ENCODE results near the gene DAPK2. TPM values are rescaled to one million over a fixed set of nuclear protein-coding genes. Genes with fewer than 3 reads are reported as not detected.

Gene DAPK2
- total and polyA plus RNA-seq, 2 of the 13 experiments (the other 11 are each of a cell fraction or from before 2014, with no cell fraction given): 0.33 to 0.63 TPM

GRCh38 chr15:64050281-64051092, 4.2 kb upstream of the DAPK2 start:
- no peak overlapping the region for H3K9ac ChIP-seq (ENCODE audit: insufficient read depth, low read depth, low read length)
- ChIA-PET POLR2A (interaction anchor here (1.0 kb wide), 1 partner anchor 43 kb away, joined by 4 read pairs; the partner anchor contains the start of gene CIAO2A), CTCF (ENCODE audit: low intra/inter-chr PET ratio, low total read pairs) (no interaction called here)
- H3K9me3 ChIP-seq (ENCODE audit: low read length): no peaks in the 10 kb centered on the region
- H3K4me2 ChIP-seq (ENCODE audit: low read depth, low read length): peak overlapping the region; percentile 21; the same call in 1 of the 2 replicates
- ATAC-seq (no peak), DNase-seq (ENCODE audit: low spot score) (peak; percentile 46), FAIRE-seq (no peak)
- no peaks in the 10 kb centered on the region for H3K36me3 ChIP-seq (replicated peaks in 1 of 2; ENCODE audit: control insufficient read depth in 1 of 2, insufficient read depth in 2 of 2, low read length in 2 of 2)
- H4K20me1 ChIP-seq (ENCODE audit: insufficient read depth, low read length): no peaks in the 10 kb centered on the region
- H3K79me2 ChIP-seq (ENCODE audit: insufficient read depth, low read length): no peaks in the 10 kb centered on the region
- no peak overlapping the region for H3K27ac ChIP-seq (ENCODE audit: extremely low read length, insufficient read depth, low read length)
- no peak overlapping the region for H2AFZ ChIP-seq (ENCODE audit: low read length)
- peaks cover 2 to 26% of the 10 kb centered on the region in 2 experiments; a peak in 4 of 5 replicates for H3K27me3 ChIP-seq (ENCODE audit: control insufficient read depth in 1 of 2, insufficient read depth in 2 of 2, low read length in 2 of 2)
- 13% methylated on average over 6 of the region's 8 CpGs for WGBS (ENCODE audit: low lambda C conversion rate)
- H3K4me3 ChIP-seq (replicated peaks in 1 of 3; ENCODE audit: insufficient read depth in 1 of 3, low read depth in 2 of 3, low read length in 3 of 3): no peak overlapping the region
- no TSS peak for BruUV-seq (replicated peaks)
- H3K4me1 ChIP-seq (ENCODE audit: insufficient read depth, low read length): peaks cover 45% of the 10 kb centered on the region
- in situ Hi-C loops (cut with HindIII; ENCODE audit: extremely low pct_ligation_motif_present, low pct_unique_long_range_greater_than_20kb) (loop anchor here (5.0 kb wide), 1 partner anchor 103 kb away; no protein-coding TSS in a partner anchor), intact Hi-C loops (cut with micrococcal nuclease; ENCODE audit: unreplicated experiment) (no loop called here)
- TF ChIP-seq ZNF263 (CRISPR knock-in tag; IDR thresholded peaks at IDR 0.05) (peak; percentile 37; the same call in 1 of the 2 replicates), ZBTB26 (CRISPR knock-in tag; IDR thresholded peaks at IDR 0.05; ENCODE audit: borderline replicate concordance) (peak; percentile 99), NR2F6 (IDR thresholded peaks at IDR 0.05) (peak; percentile 28; the same call in 1 of the 2 replicates), NR2F6 (CRISPR knock-in tag; IDR thresholded peaks at IDR 0.05) (no peak), PRPF4 (IDR thresholded peaks at IDR 0.05; ENCODE audit: low read depth, low read length, poor library complexity, severe bottlenecking) (peak; percentile 84), ZNF160 (CRISPR knock-in tag; IDR thresholded peaks at IDR 0.05) (no peak), ZNF367 (CRISPR knock-in tag; IDR thresholded peaks at IDR 0.05; ENCODE audit: borderline replicate concordance) (no peak), TCF12 (IDR thresholded peaks at IDR 0.05) (no peak), TCF12 (CRISPR knock-in tag; IDR thresholded peaks at IDR 0.05) (no peak), ZNF782 (CRISPR knock-in tag; IDR thresholded peaks at IDR 0.05; ENCODE audit: borderline replicate concordance) (no peak), SNAI1 (CRISPR knock-in tag; IDR thresholded peaks at IDR 0.05; ENCODE audit: borderline replicate concordance) (no peak), BCL6 (CRISPR knock-in tag; IDR thresholded peaks at IDR 0.05) (peak; percentile 91), SP1 (IDR thresholded peaks at IDR 0.05) (no peak), SP1 (CRISPR knock-in tag; IDR thresholded peaks at IDR 0.05) (no peak), RFX5 (IDR thresholded peaks at IDR 0.05; ENCODE audit: low read depth, low read length) (no peak)
- TF ChIP-seq, protein P1, sequence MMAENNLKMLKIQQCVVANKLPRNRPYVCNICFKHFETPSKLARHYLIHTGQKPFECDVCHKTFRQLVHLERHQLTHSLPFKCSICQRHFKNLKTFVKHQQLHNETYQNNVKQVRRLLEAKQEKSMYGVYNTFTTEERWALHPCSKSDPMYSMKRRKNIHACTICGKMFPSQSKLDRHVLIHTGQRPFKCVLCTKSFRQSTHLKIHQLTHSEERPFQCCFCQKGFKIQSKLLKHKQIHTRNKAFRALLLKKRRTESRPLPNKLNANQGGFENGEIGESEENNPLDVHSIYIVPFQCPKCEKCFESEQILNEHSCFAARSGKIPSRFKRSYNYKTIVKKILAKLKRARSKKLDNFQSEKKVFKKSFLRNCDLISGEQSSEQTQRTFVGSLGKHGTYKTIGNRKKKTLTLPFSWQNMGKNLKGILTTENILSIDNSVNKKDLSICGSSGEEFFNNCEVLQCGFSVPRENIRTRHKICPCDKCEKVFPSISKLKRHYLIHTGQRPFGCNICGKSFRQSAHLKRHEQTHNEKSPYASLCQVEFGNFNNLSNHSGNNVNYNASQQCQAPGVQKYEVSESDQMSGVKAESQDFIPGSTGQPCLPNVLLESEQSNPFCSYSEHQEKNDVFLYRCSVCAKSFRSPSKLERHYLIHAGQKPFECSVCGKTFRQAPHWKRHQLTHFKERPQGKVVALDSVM (CRISPR knock-in tag; IDR thresholded peaks at IDR 0.05): no peak

All from HepG2 (cell line).